NK-92 (cell line): ENCODE results near the gene CCDC9.
"Not testable (repeated sequence)": the region's sequence is repeated elsewhere in the genome, so short reads cannot be mapped to it uniquely, and the experiment has no call there.

Experiments
- DNase-seq: peaks from one replicate; lab custom pipeline; 2025; ENCODE audit not compliant: unreplicated experiment; lab: John Stamatoyannopoulos, UW

The CCDC9 gene

DNA sequence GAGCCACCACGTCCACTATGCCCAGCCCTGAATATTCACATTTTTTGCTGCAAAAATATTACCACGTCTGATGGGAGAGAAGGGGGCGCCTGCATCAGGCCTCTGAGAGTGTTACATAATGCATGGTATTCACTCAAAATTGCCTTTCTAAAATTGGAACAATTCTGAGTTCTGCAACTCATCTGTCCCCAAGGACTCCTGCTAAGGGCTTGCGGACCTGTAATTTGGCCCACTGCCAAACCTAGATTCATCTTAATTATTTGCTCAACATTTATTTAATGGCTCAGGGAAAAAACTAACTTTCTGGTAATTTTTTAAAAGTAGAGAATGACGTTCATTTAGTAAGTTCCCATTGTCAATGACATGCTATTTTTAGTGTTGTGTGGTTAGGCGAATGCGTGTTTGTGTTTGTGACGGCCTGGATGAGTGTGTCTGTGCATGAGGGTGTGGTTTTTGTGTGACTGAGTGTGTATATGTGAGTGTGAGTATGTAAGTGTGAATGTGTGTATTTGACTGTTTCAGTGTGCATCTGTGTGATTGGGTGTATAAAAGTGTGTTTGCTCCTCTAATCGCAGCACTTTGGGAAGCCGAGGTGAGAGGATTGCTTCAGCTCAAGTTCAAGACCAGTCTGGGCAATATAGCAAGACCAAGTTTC, 27.2 kb downstream of the CCDC9 start:
- no peak for DNase-seq

DNA sequence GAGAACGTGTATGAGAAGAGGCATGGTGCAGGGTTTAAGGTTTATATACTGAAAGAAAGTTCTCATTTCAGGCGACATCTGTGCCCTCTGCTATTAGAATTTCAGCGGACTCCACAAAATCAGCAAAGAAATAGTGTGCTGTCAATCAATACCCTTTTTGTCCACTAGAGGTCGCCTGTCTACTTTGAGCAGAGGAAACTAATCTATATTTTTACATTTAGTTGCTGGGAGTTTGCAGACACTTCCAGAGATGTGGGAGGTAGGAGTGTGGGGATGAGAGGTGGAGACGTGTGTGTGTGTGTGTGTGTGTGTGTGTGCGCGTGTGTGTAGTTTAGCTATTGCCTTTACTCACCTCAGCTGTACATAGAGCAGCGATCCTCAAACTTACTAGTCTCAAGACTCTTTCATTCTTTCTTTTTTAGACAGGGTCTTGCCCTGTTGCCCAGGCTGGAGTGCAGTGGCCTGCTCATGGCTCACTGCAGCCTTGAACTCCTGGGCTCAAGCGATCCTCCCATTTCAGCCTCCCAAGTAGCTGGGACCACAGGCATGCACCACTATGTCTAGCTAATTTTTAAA, 28.1 kb downstream of the CCDC9 start:
- no peak for DNase-seq

- DNase-seq, result no peak
These were observed 39.7 kb downstream of the CCDC9 start for GRCh38 chr19:47296036-47296435.

- not testable (repeated sequence) for DNase-seq
These were observed 44.5 kb downstream of the CCDC9 start for GRCh38 chr19:47300867-47301266.

- DNase-seq, result no peak
These were observed 45.9 kb downstream of the CCDC9 start for GRCh38 chr19:47302249-47302648.

DNA sequence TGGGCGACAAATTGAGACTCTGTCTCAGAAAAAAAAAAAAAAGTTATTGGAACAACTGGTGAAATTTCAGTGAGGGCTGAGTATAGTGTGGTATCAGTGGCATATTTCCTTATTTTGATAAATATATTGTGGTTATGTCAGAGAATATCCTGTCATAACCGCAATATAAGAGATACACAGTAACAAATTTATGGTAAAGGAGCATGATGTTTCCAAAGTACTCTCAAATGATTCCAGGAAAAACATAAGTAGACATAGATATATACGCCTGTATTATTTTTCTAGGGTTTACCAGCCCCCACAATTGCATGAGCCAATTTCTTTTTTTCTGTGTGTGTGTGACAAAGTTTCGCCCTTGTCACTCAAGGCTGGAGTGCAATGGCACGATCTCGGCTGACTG, 47.6 kb downstream of the CCDC9 start:
- no peak for DNase-seq

DNA sequence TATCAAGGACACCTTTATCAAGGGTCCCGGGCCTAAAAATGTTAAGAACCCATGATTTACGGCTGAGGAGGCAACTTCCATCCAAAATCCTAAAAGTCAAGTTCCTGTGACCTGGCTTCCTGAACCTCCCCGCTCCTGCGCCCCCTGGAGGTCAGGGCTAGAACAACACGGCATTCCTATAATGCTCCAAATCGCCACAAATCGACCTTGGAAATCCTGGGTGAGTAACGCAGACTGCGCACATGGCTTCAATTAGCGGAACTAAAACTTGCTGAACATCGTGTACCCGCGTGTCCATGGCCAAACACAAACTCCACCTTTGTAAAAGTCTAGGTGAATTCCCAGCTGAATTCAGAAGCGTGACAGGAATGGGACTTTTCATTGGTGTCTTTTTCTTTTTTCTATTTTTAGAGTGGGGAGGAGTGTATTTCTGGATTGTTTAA, 49.0 kb downstream of the CCDC9 start:
- no peak for DNase-seq

- no peak for DNase-seq
These were observed 50.0 kb downstream of the CCDC9 start for GRCh38 chr19:47306303-47306702.

DNA sequence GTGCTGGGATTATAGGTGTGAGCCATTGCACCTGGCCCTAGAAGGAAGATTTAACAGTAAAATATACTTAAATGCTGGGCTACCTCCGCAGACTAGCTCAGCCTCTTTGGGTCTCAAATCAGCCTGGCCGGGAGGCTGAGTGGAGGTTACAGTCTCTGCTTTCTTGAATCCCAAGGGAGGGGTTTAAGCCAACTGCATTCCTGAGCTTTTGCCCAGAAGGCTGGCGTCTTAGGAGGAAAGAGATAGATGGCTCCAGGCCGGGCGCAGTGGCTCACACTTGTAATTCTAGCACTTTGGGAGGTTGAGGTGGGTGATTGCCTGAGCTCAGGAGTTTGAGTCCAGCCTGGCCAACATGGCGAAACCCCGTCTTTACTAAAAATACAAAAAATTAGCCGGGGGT, 52.7 kb downstream of the CCDC9 start:
- DNase-seq, result no peak

GRCh38 chr19:47309608-47310007, 53.3 kb downstream of the CCDC9 start, which contains the start of gene C5AR1:
Gene C5AR1 (plus strand): TSS chr19:47309861. CDS start chr19:47309896, 35 bp downstream.
- no peak for DNase-seq

GRCh38 chr19:47310323-47310722, 54.0 kb downstream of the CCDC9 start:
- DNase-seq, result no peak

GRCh38 chr19:47310819-47311218, 54.5 kb downstream of the CCDC9 start:
- DNase-seq, result no peak

- no peak for DNase-seq
These were observed 56.2 kb downstream of the CCDC9 start for GRCh38 chr19:47312366-47313006.

GRCh38 chr19:47313754-47314295, 57.5 kb downstream of the CCDC9 start:
- no peak for DNase-seq

- no peak for DNase-seq
These were observed 58.9 kb downstream of the CCDC9 start for GRCh38 chr19:47315125-47315821.

DNA sequence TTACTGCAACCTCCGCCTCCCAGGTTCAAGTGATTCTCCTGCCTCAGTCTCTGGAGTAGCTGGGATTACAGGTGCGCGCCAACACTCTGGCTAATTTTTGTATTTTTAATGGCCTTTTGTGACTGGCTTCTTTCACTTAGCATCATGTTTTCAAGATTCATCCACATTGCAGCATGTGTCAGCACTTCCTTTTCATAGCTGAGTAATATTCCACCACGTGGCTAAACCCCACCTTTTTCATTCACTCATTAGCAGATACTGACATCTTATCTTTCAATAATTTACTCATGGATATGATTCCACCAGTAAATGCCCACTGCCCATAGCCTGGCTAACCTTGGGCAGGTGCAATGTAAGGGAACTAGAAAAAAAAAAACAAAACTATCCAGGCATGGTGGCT, 60.2 kb downstream of the CCDC9 start:
- no peak for DNase-seq

DNA sequence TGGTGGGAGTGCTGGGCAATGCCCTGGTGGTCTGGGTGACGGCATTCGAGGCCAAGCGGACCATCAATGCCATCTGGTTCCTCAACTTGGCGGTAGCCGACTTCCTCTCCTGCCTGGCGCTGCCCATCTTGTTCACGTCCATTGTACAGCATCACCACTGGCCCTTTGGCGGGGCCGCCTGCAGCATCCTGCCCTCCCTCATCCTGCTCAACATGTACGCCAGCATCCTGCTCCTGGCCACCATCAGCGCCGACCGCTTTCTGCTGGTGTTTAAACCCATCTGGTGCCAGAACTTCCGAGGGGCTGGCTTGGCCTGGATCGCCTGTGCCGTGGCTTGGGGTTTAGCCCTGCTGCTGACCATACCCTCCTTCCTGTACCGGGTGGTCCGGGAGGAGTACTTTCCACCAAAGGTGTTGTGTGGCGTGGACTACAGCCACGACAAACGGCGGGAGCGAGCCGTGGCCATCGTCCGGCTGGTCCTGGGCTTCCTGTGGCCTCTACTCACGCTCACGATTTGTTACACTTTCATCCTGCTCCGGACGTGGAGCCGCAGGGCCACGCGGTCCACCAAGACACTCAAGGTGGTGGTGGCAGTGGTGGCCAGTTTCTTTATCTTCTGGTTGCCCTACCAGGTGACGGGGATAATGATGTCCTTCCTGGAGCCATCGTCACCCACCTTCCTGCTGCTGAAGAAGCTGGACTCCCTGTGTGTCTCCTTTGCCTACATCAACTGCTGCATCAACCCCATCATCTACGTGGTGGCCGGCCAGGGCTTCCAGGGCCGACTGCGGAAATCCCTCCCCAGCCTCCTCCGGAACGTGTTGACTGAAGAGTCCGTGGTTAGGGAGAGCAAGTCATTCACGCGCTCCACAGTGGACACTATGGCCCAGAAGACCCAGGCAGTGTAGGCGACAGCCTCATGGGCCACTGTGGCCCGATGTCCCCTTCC, 63.9 kb downstream of the CCDC9 start:
- no peak for DNase-seq
